Measurements from ENCODE around the gene PIK3CG.

GRCh38 chr7:106915407-106915806, 50.3 kb downstream of the PIK3CG start:
- TF ChIP-seq CBX5 (IDR thresholded peaks at IDR 0.05; ENCODE audit: low read depth) (no peak), EP300 (IDR thresholded peaks at IDR 0.05; ENCODE audit: borderline replicate concordance in 1 of 2, control insufficient read depth in 1 of 2, low read depth in 2 of 2, low read length in 2 of 2) (no peak), PAX8 (IDR thresholded peaks at IDR 0.05) (no peak), CTCF (IDR thresholded peaks at IDR 0.05 in 2 of 3, conservative IDR thresholded peaks at IDR 0.05 in 1 of 3; ENCODE audit: control insufficient read depth in 2 of 3, extremely low read depth in 1 of 3, insufficient read depth in 1 of 3, low read depth in 3 of 3, low read length in 3 of 3) (no peak), HDAC2 (IDR thresholded peaks at IDR 0.05) (no peak), PML (IDR thresholded peaks at IDR 0.05; ENCODE audit: low read length) (no peak), POLR2A (IDR thresholded peaks at IDR 0.05; ENCODE audit: low read depth, low read length) (no peak), NRF1 (conservative IDR thresholded peaks at IDR 0.05; ENCODE audit: low read depth, low read length) (no peak), TCF7 (IDR thresholded peaks at IDR 0.05; ENCODE audit: borderline replicate concordance) (no peak)
- TF ChIP-seq, protein P1, sequence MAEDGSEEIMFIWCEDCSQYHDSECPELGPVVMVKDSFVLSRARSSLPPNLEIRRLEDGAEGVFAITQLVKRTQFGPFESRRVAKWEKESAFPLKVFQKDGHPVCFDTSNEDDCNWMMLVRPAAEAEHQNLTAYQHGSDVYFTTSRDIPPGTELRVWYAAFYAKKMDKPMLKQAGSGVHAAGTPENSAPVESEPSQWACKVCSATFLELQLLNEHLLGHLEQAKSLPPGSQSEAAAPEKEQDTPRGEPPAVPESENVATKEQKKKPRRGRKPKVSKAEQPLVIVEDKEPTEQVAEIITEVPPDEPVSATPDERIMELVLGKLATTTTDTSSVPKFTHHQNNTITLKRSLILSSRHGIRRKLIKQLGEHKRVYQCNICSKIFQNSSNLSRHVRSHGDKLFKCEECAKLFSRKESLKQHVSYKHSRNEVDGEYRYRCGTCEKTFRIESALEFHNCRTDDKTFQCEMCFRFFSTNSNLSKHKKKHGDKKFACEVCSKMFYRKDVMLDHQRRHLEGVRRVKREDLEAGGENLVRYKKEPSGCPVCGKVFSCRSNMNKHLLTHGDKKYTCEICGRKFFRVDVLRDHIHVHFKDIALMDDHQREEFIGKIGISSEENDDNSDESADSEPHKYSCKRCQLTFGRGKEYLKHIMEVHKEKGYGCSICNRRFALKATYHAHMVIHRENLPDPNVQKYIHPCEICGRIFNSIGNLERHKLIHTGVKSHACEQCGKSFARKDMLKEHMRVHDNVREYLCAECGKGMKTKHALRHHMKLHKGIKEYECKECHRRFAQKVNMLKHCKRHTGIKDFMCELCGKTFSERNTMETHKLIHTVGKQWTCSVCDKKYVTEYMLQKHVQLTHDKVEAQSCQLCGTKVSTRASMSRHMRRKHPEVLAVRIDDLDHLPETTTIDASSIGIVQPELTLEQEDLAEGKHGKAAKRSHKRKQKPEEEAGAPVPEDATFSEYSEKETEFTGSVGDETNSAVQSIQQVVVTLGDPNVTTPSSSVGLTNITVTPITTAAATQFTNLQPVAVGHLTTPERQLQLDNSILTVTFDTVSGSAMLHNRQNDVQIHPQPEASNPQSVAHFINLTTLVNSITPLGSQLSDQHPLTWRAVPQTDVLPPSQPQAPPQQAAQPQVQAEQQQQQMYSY (CRISPR knock-in tag; IDR thresholded peaks at IDR 0.05): no peak
